HG03139 (cell line): ENCODE measurements around the gene DNAJC13.

Experiments used
- ATAC-seq: cut with Tn5 transposase; IDR thresholded peaks from one replicate; pipeline ENCODE4 v1.9.1; 2021; ENCODE audit not compliant: unreplicated experiment

DNAJC13 gene

GRCh38 chr3:132461544-132461943 is 44.2 kb downstream of the DNAJC13 start:
- ATAC-seq: no peak

- ATAC-seq: no peak
Observed at GRCh38 chr3:132464066-132464465, 46.8 kb downstream of the DNAJC13 start.

GRCh38 chr3:132469326-132469725 is 52.0 kb downstream of the DNAJC13 start:
- no peak for ATAC-seq

GRCh38 chr3:132486099-132486498 is 68.8 kb downstream of the DNAJC13 start:
- no peak for ATAC-seq

GRCh38 chr3:132488151-132488550 is 70.8 kb downstream of the DNAJC13 start:
- ATAC-seq: no peak

GRCh38 chr3:132499071-132499470 is 81.8 kb downstream of the DNAJC13 start:
- ATAC-seq: no peak

- no peak for ATAC-seq
Observed at GRCh38 chr3:132503559-132503958, 86.3 kb downstream of the DNAJC13 start.

GRCh38 chr3:132504375-132504933 is 87.2 kb downstream of the DNAJC13 start:
- no peak for ATAC-seq

- no peak for ATAC-seq
Observed at GRCh38 chr3:132507657-132508056, 90.4 kb downstream of the DNAJC13 start.

- ATAC-seq: no peak
Observed at GRCh38 chr3:132509096-132509495, 91.8 kb downstream of the DNAJC13 start.

- no peak for ATAC-seq
Observed at GRCh38 chr3:132509506-132509905, 92.2 kb downstream of the DNAJC13 start.

- ATAC-seq: no peak
Observed at GRCh38 chr3:132513057-132513456, 95.8 kb downstream of the DNAJC13 start.

- ATAC-seq: no peak
Observed at GRCh38 chr3:132517311-132517710, 100.0 kb downstream of the DNAJC13 start.

GRCh38 chr3:132519914-132520313 is 102.6 kb downstream of the DNAJC13 start:
- no peak for ATAC-seq

GRCh38 chr3:132521901-132522300 is 104.6 kb downstream of the DNAJC13 start:
- no peak for ATAC-seq

- ATAC-seq: peak; percentile 72
Observed at GRCh38 chr3:132522353-132522752, 105.1 kb downstream of the DNAJC13 start.

GRCh38 chr3:132530624-132531023 is 113.3 kb downstream of the DNAJC13 start:
- ATAC-seq: no peak

- ATAC-seq: no peak
Observed at GRCh38 chr3:132535575-132536441, 118.5 kb downstream of the DNAJC13 start.

- no peak for ATAC-seq
Observed at GRCh38 chr3:132536442-132537153, 119.3 kb downstream of the DNAJC13 start.

GRCh38 chr3:132537297-132537696 is 120.0 kb downstream of the DNAJC13 start:
- ATAC-seq: no peak

- ATAC-seq: no peak
Observed at GRCh38 chr3:132538072-132538471, 120.8 kb downstream of the DNAJC13 start.

- ATAC-seq: no peak
Observed at GRCh38 chr3:132539681-132540080, 122.4 kb downstream of the DNAJC13 start.
